ENCODE data around the gene ADAMTS16.

The ADAMTS16 gene

GRCh38 chr5:5344606-5345005, 204.5 kb downstream of the ADAMTS16 start:
- DNase-seq (ENCODE audit: low read depth): no peak

GRCh38 chr5:5347442-5347841, 207.3 kb downstream of the ADAMTS16 start:
- DNase-seq (ENCODE audit: low read depth): no peak

GRCh38 chr5:5348135-5348534, 208.0 kb downstream of the ADAMTS16 start:
- DNase-seq (ENCODE audit: low read depth): no peak

GRCh38 chr5:5348576-5348975, 208.4 kb downstream of the ADAMTS16 start:
- DNase-seq (ENCODE audit: low read depth): no peak

- no peak for DNase-seq (ENCODE audit: low read depth)
Measured at GRCh38 chr5:5350101-5350500, 210.0 kb downstream of the ADAMTS16 start.

GRCh38 chr5:5351288-5351979, 211.3 kb downstream of the ADAMTS16 start:
- no peak for DNase-seq (ENCODE audit: low read depth)

GRCh38 chr5:5352675-5353074, 212.5 kb downstream of the ADAMTS16 start:
- DNase-seq (ENCODE audit: low read depth): no peak

GRCh38 chr5:5353681-5354080, 213.6 kb downstream of the ADAMTS16 start:
- no peak for DNase-seq (ENCODE audit: low read depth)

- no peak for DNase-seq (ENCODE audit: low read depth)
Measured at GRCh38 chr5:5356765-5357164, 216.6 kb downstream of the ADAMTS16 start.

GRCh38 chr5:5359618-5360017, 219.5 kb downstream of the ADAMTS16 start:
- no peak for DNase-seq (ENCODE audit: low read depth)

- DNase-seq (ENCODE audit: low read depth): no peak
Measured at GRCh38 chr5:5360363-5360940, 220.3 kb downstream of the ADAMTS16 start.

GRCh38 chr5:5360941-5361520, 220.9 kb downstream of the ADAMTS16 start:
- DNase-seq (ENCODE audit: low read depth): no peak

- DNase-seq (ENCODE audit: low read depth): no peak
Measured at GRCh38 chr5:5363045-5363444, 222.9 kb downstream of the ADAMTS16 start.

GRCh38 chr5:5364932-5365331, 224.8 kb downstream of the ADAMTS16 start:
- DNase-seq (ENCODE audit: low read depth): no peak

GRCh38 chr5:5367739-5368138, 227.6 kb downstream of the ADAMTS16 start:
- no peak for DNase-seq (ENCODE audit: low read depth)

GRCh38 chr5:5369051-5369605, 229.0 kb downstream of the ADAMTS16 start:
- DNase-seq (ENCODE audit: low read depth): no peak

All from stimulated activated CD8-positive, alpha-beta memory T cell treated with anti-CD3 and anti-CD28 coated beads, Interleukin-15, amount 100 ng/mL, for 1 hour (primary cell).